Breast epithelium (tissue), 3 donors: ENCODE data around the gene CELF1.

ENCODE experiments used
- CTCF ChIP-seq, 3 donors: fragments of 450-650 bp; IDR thresholded peaks; one replicate each; pipeline ENCODE4 v1.5.1; 2016 to 2017; ENCODE audit warnings: antibody characterized with exemption in 3 of 3, mild to moderate bottlenecking in 3 of 3, moderate library complexity in 3 of 3
- POLR2A ChIP-seq: fragments of 450-650 bp; IDR thresholded peaks from one replicate; pipeline ENCODE4 v1.6.1; 2016; ENCODE audit warnings: antibody characterized with exemption, mild to moderate bottlenecking, moderate library complexity
- POLR2AphosphoS5 ChIP-seq, 3 donors: sonication (generic); formaldehyde crosslinking; IDR thresholded peaks; one replicate each; pipeline ENCODE4 v1.6.1; 2017; ENCODE audit warnings: antibody characterized with exemption in 3 of 3

GRCh38 chr11:47489395-47489755 lies 63.6 kb downstream of the CELF1 start:
- no peak for TF ChIP-seq CTCF (IDR thresholded peaks at IDR 0.05)
- TF ChIP-seq POLR2A: no peak
- no peak for TF ChIP-seq POLR2AphosphoS5 (IDR thresholded peaks at IDR 0.05)
